Metanephros (tissue), 1 donor: Measurements from ENCODE around the gene TTLL5. TPM values are rescaled to one million over a fixed set of nuclear protein-coding genes. Genes with fewer than 3 reads are reported as not detected.

Experiments used
- total RNA-seq: library from RNA; depleted of rRNA; stranded (reverse); fragments of >200 nt; gene quantifications from one replicate; pipeline ENCODE4 v1.2.3, GENCODE V29; 2014

Gene TTLL5
- 24.8 TPM for total RNA-seq

GRCh38 chr14:75660630-75661498, at the start of gene TTLL5, which contains the start of gene ERG28:
TSS of gene TTLL5 (plus strand) at chr14:75661246. CDS start at chr14:75663150, 1,904 bp downstream.
TSS of gene ERG28 (minus strand) at chr14:75660876. CDS start at chr14:75657502, 3,374 bp downstream.

GRCh38 chr14:75981426-75982265, 320.6 kb downstream of the TTLL5 start, which contains the start of gene TGFB3:
TSS of gene TGFB3 (minus strand) at chr14:75981995. CDS start at chr14:75980893, 1,102 bp downstream.

GRCh38 chr14:75985618-75986438, 324.8 kb downstream of the TTLL5 start, which contains the start of gene IFT43:
TSS of gene IFT43 (plus strand) at chr14:75985763. CDS start at chr14:75985787, 24 bp downstream.

Other genes starting within 250 kb of the TTLL5 start
- 29.1 TPM for gene JDP2, start 233.2 kb upstream of the TTLL5 start, total RNA-seq
- gene BATF, start 138.8 kb upstream of the TTLL5 start, total RNA-seq = 1.8 TPM
- 6.2 TPM for gene FLVCR2, start 82.6 kb upstream of the TTLL5 start, total RNA-seq
- 9.8 TPM for gene ERG28, start 370 bp upstream of the TTLL5 start, total RNA-seq